ENCODE results near the gene SLC38A7. TPM values are rescaled to one million over a fixed set of nuclear protein-coding genes. Genes with fewer than 3 reads are reported as not detected.
"Not testable (repeated sequence)": the region's sequence is repeated elsewhere in the genome, so short reads cannot be mapped to it uniquely, and the experiment has no call there.

The SLC38A7 gene
- total RNA-seq, 1 donor from 2014 or later, result 23.4 TPM

DNA sequence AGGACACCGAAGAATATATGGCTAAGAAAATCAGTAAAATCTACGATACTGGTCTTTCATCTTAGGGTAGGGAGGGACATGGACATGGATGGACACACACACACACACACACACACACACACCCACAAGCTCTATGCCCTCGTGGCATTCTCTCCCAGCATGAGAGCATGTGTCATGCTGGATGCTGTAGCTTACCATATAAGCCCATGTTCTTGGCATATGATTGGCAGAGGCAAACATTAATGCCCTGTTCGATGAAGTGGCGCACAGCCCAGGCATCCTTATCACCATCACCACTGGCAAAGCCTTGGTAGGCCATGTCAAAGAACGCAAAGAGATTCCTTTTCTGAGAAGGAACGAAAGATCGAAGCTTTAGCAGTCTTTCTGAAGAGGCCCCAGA is 31.9 kb upstream of the SLC38A7 start:
- Histone ChIP-seq H3K27me3 (ENCODE audit: control insufficient read depth, insufficient read depth, low read length) (no peaks in the 10 kb centered on the region), H3K4me3 (ENCODE audit: low read depth, low read length) (no peak overlapping the region), H3K36me3 (ENCODE audit: control insufficient read depth, insufficient read depth, low read length) (peaks cover 25% of the 10 kb centered on the region)
- no peak for DNase-seq (ENCODE audit: low read depth)
- no peak for TF ChIP-seq CTCF (IDR thresholded peaks at IDR 0.05; ENCODE audit: insufficient read depth, low read length, severe bottlenecking)
- no peak for FAIRE-seq

GRCh38 chr16:58713742-58714141 is 29.2 kb upstream of the SLC38A7 start:
- TF ChIP-seq CTCF (IDR thresholded peaks at IDR 0.05; ENCODE audit: insufficient read depth, low read length, severe bottlenecking), result no peak
- no peak for FAIRE-seq
- DNase-seq (ENCODE audit: low read depth), result no peak
- Histone ChIP-seq H3K36me3 (ENCODE audit: control insufficient read depth, insufficient read depth, low read length) (peaks cover 21% of the 10 kb centered on the region), H3K4me3 (ENCODE audit: low read depth, low read length) (no peak overlapping the region), H3K27me3 (ENCODE audit: control insufficient read depth, insufficient read depth, low read length) (no peaks in the 10 kb centered on the region)

- FAIRE-seq, result no peak
- Histone ChIP-seq H3K27me3 (ENCODE audit: control insufficient read depth, insufficient read depth, low read length) (no peaks in the 10 kb centered on the region), H3K36me3 (ENCODE audit: control insufficient read depth, insufficient read depth, low read length) (peaks cover 17% of the 10 kb centered on the region), H3K4me3 (ENCODE audit: low read depth, low read length) (no peak overlapping the region)
- no peak for TF ChIP-seq CTCF (IDR thresholded peaks at IDR 0.05; ENCODE audit: insufficient read depth, low read length, severe bottlenecking)
- no peak for DNase-seq (ENCODE audit: low read depth)
Observed at GRCh38 chr16:58709333-58709732, 24.8 kb upstream of the SLC38A7 start.

- no peak for TF ChIP-seq CTCF (IDR thresholded peaks at IDR 0.05; ENCODE audit: insufficient read depth, low read length, severe bottlenecking)
- H3K36me3 ChIP-seq (ENCODE audit: control insufficient read depth, insufficient read depth, low read length), result no peaks in the 10 kb centered on the region
- FAIRE-seq (no peak), DNase-seq (ENCODE audit: low read depth) (no peak)
- no peaks in the 10 kb centered on the region for H3K27me3 ChIP-seq (ENCODE audit: control insufficient read depth, insufficient read depth, low read length)
- H3K4me3 ChIP-seq (ENCODE audit: low read depth, low read length), result no peak overlapping the region
Observed at GRCh38 chr16:58699151-58699550, 14.6 kb upstream of the SLC38A7 start.

DNA sequence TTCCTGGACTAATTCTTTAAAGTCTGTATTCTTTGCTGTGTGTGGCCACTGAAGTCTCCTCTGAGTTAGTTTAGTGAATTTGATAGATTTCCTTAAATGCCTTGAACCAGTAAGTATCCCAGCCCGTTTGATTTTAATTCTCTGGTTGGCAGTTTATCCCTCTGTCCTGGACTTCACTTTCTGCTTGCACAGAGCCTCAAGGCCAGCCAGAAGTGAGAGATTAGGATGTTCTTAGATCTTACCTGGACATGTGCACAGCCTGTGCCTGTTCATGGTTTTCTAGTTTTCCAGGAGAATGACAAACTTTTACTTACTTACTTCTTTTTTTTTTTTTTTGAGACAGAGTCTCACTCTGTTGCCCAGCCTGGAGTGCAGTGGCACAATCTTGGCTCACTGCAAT is 10.8 kb upstream of the SLC38A7 start:
- Histone ChIP-seq H3K36me3 (ENCODE audit: control insufficient read depth, insufficient read depth, low read length) (no peaks in the 10 kb centered on the region), H3K4me3 (ENCODE audit: low read depth, low read length) (no peak overlapping the region), H3K27me3 (ENCODE audit: control insufficient read depth, insufficient read depth, low read length) (no peaks in the 10 kb centered on the region)
- TF ChIP-seq CTCF (IDR thresholded peaks at IDR 0.05; ENCODE audit: insufficient read depth, low read length, severe bottlenecking), result no peak
- FAIRE-seq (no peak), DNase-seq (ENCODE audit: low read depth) (no peak)

DNA sequence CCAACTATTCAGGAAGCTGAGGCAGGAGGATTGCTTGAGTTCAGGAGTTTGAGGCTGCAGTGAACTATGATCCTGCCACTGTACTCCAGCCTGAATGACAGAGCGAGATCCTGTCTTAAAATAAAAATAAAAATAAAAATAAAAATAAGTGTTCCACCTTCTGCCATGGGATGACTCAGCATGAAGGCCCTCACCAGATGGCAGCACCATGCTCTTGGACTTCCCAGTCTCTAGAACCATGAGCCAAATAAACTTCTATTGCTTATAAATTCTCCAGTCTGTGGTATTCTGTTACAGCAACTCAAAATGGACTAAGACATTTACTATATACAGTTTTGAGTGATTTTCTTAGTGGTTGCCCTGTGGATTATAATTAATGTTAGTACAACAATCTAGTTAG is 7.9 kb upstream of the SLC38A7 start:
- TF ChIP-seq CTCF (IDR thresholded peaks at IDR 0.05; ENCODE audit: insufficient read depth, low read length, severe bottlenecking), result no peak
- Histone ChIP-seq H3K36me3 (ENCODE audit: control insufficient read depth, insufficient read depth, low read length) (no peaks in the 10 kb centered on the region), H3K4me3 (ENCODE audit: low read depth, low read length) (no peak overlapping the region), H3K27me3 (ENCODE audit: control insufficient read depth, insufficient read depth, low read length) (no peaks in the 10 kb centered on the region)
- DNase-seq (ENCODE audit: low read depth) (no peak), FAIRE-seq (no peak)

DNA sequence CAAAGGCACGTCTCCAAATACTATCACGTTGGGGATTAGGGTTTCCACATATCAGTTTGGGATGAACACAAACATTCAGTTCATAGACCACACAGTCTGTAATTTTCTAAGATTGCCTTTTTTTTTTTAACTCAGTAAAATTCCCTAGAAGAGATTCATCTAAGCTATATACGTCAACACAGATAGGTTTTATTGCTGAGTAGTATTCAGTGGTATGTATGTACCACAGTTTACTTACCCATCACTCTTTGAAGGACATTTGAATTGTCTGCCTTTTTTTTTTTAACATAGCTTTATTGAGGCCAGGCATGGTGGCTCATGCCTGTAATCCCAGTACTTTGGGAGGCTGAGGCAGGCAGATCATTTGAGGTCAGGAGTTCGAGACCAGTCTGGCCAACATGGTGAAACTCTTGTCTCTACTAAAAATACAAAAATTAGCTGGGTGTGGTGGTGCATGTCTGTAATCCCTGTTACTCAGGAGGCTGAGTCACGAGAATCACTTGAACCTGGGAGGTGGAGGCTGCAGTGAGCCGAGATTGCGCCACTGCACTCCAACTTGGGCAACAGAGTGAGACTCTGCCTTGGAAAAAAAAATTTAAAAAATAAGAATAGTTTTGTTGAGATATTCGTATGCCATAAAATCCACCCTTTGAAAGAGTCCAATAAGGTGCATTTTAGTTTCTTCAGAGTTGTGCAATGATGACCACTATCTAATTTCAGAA is 2.6 kb upstream of the SLC38A7 start:
- not testable (repeated sequence) for H3K4me3 ChIP-seq (ENCODE audit: low read depth, low read length); FAIRE-seq; H3K27me3 ChIP-seq (ENCODE audit: control insufficient read depth, insufficient read depth, low read length); H3K36me3 ChIP-seq (ENCODE audit: control insufficient read depth, insufficient read depth, low read length)
- DNase-seq (ENCODE audit: low read depth), result peak; percentile 13

All from bronchial epithelial cell (primary cell).